Lower lobe of right lung (tissue), 2 donors: ENCODE data around the gene PRKCZ. TPM values are rescaled to one million over a fixed set of nuclear protein-coding genes. Genes with fewer than 3 reads are reported as not detected.

Experiments
- ATAC-seq, 2 donors: fragments of 200-7000 bp; cut with Tn5 transposase; one replicate each; pipeline ENCODE4 v1.9.1; 2020 to 2022; ENCODE audit warnings: mild to moderate bottlenecking in 2 of 2, moderate library complexity in 2 of 2
- DNase-seq: peaks from one replicate; pipeline ENCODE4 v3.0.0-alpha.2; 2020
- H3K27ac ChIP-seq: fragments of 200-600 bp; one replicate; pipeline ENCODE4 v1.8.0; 2022
- H3K27me3 ChIP-seq: fragments of 200-600 bp; one replicate; pipeline ENCODE4 v1.8.0; 2022; ENCODE audit warnings: low read depth
- H3K36me3 ChIP-seq: fragments of 200-600 bp; one replicate; pipeline ENCODE4 v1.8.0; 2022; ENCODE audit warnings: mild to moderate bottlenecking
- H3K4me1 ChIP-seq: fragments of 200-600 bp; one replicate; pipeline ENCODE4 v1.8.0; 2022
- H3K4me3 ChIP-seq: fragments of 200-600 bp; one replicate; pipeline ENCODE4 v1.8.0; 2022; ENCODE audit warnings: mild to moderate bottlenecking
- H3K9me3 ChIP-seq: fragments of 200-600 bp; one replicate; pipeline ENCODE4 v1.8.0; 2022
- intact Hi-C: fragments of 100-400 bp; cut with DNase I; formaldehyde crosslinking; loops from one replicate; pipeline ENCODE4 v1.11.0; 2022
- total RNA-seq: library from RNA; stranded (reverse); fragmentation: NEBNext Ultra II Directional; extraction: Animal tissue kit (Norgen Biotek cat#: 25700); gene quantifications from one replicate; pipeline ENCODE4 v1.2.1, GENCODE V29; 2021
- TF ChIP-seq, protein P1 (sequence below): fragments of 200-600 bp; IDR thresholded peaks from one replicate; pipeline ENCODE4 v1.8.0; 2022; ENCODE audit warnings: antibody characterized with exemption, mild to moderate bottlenecking
- donor health status: DM: no; HTN: yes; CAD: no; lungs with severe emphysema.

PRKCZ gene
- total RNA-seq, 1 donor from 2014 or later = 97.6 TPM

DNA sequence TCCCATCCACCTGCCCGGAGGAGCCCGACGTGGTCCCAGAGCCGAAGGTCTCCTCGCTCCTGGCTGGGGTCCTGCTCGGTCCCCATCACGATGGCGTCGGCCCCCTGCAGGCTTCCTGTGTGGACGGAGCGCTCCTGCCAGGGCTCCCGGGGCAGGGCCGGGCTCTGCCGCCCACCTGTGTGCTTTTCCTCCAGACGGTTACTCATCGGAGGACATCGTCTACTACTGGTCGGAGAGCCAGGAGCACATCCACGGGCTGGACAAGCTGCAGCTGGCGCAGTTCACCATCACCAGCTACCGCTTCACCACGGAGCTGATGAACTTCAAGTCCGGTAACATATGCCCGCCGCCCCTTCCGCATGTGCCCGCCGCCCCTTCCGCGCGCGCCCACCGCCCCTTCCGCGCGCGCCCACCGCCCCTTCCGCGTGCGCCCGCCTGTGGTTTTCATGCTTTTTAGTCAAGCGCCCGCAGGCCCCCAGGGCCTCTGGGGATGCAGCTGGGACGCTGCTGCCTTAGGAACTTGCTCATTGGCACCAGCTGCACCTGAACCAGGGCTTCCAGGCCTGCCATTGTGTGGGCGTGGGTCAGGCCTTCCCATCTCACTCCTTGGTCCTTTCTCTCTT, 22.1 kb upstream of the PRKCZ start:
- DNase-seq = no peak

DNA sequence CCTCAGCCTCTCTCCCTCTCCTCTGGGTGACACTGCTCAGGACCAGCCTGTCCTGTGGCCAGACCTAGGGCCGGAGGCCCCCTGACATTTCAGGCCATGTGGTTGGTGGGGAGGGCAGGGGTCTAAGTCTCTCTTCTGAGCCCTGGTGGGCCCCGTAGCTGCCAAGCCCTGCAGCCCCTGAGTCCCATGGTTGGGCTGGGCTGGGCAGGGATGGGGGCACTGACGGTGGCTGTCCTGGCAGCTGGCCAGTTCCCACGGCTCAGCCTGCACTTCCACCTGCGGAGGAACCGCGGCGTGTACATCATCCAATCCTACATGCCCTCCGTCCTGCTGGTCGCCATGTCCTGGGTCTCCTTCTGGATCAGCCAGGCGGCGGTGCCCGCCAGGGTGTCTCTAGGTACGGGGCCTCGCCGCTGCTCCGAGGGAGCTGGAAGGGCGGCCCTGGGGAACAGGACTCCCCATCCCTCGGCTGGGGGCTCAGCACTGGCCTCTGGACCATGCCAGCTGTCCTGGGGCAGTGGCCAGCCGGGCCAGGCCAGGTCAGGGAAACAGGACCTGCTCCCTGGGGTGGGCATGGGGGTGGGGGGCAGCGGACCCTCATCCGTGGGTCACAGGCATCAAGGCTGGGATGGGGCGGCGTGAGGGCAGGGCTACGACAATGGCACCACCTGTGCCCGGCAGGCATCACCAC, 21.2 kb upstream of the PRKCZ start:
- Histone ChIP-seq H3K36me3 (no peaks in the 10 kb centered on the region), H3K4me3 (no peak overlapping the region), H3K4me1 (peaks cover 15% of the 10 kb centered on the region), H3K27me3 (peaks cover 11% of the 10 kb centered on the region), H3K9me3 (no peaks in the 10 kb centered on the region), H3K27ac (no peak overlapping the region)
- ATAC-seq (no peak), DNase-seq (no peak)
- TF ChIP-seq, protein P1, sequence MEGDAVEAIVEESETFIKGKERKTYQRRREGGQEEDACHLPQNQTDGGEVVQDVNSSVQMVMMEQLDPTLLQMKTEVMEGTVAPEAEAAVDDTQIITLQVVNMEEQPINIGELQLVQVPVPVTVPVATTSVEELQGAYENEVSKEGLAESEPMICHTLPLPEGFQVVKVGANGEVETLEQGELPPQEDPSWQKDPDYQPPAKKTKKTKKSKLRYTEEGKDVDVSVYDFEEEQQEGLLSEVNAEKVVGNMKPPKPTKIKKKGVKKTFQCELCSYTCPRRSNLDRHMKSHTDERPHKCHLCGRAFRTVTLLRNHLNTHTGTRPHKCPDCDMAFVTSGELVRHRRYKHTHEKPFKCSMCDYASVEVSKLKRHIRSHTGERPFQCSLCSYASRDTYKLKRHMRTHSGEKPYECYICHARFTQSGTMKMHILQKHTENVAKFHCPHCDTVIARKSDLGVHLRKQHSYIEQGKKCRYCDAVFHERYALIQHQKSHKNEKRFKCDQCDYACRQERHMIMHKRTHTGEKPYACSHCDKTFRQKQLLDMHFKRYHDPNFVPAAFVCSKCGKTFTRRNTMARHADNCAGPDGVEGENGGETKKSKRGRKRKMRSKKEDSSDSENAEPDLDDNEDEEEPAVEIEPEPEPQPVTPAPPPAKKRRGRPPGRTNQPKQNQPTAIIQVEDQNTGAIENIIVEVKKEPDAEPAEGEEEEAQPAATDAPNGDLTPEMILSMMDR = no peak
- intact Hi-C loops = no loop called here

More for the DNA sequence above, 22.1 kb upstream of the PRKCZ start:
- Histone ChIP-seq H3K4me1 (peaks cover 15% of the 10 kb centered on the region), H3K27me3 (peaks cover 15% of the 10 kb centered on the region), H3K9me3 (no peaks in the 10 kb centered on the region), H3K27ac (no peak overlapping the region), H3K4me3 (no peak overlapping the region), H3K36me3 (no peaks in the 10 kb centered on the region)
- no peak for ATAC-seq
- intact Hi-C loops = no loop called here
- TF ChIP-seq, protein P1 = no peak

DNA sequence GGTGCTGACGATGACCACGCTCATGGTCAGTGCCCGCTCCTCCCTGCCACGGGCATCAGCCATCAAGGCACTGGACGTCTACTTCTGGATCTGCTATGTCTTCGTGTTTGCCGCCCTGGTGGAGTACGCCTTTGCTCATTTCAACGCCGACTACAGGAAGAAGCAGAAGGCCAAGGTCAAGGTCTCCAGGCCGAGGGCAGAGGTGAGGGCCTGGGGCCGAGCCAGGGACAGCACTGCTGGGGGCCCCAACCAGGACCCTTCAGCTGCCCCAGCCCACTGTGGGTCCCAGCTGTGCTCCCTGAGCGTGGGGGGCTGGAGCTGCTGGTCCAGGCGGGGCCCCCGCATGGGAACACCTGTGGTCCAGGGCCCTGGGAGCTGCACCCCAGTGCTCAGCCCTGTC, 20.6 kb upstream of the PRKCZ start:
- ATAC-seq = no peak

DNA sequence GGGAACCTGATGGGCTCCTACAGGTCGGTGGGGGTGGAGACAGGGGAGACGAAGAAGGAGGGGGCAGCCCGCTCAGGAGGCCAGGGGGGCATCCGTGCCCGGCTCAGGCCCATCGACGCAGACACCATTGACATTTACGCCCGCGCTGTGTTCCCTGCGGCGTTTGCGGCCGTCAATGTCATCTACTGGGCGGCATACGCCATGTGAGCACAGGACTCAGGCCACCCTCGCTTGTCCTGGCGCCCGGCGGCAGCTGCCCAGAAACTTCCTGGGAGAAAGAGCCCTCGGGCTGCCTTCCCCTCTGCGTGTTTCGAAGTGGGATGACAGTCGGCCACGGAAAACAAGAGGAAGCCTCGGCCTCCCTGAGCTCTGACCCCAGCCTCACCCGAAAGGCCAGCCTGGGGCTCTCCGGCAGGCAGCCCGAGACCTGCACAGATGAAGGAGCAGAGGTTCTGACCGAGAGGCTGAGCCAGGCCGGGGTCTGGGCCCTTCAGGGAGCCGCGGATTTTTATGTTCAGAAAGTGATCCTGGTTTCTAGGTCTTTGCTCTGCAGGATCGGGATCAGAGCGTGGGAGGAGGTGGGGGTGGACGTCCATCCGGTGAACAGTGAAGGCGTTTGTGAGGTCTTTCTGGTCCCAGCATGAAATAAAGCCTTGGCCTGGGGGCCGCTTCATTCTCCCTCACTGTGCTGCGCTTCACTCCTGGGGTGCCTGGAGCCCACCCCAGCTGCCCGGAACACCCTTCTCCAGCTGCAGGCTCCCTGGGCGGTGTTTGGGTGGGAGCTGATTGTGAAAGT, 19.9 kb upstream of the PRKCZ start:
- TF ChIP-seq, protein P1 = no peak
- DNase-seq (no peak), ATAC-seq (no peak)
- Histone ChIP-seq H3K4me1 (peaks cover 9% of the 10 kb centered on the region), H3K27ac (no peak overlapping the region), H3K4me3 (no peak overlapping the region), H3K27me3 (peaks cover 4% of the 10 kb centered on the region), H3K9me3 (no peaks in the 10 kb centered on the region), H3K36me3 (no peaks in the 10 kb centered on the region)
- intact Hi-C loops = no loop called here

More for the DNA sequence above, 20.6 kb upstream of the PRKCZ start:
- no peak overlapping the region for H3K4me3 ChIP-seq
- H3K9me3 ChIP-seq = no peaks in the 10 kb centered on the region
- intact Hi-C loops = no loop called here
- H3K4me1 ChIP-seq = peaks cover 15% of the 10 kb centered on the region
- H3K27ac ChIP-seq = no peak overlapping the region
- TF ChIP-seq, protein P1 = no peak
- DNase-seq = no peak
- no peaks in the 10 kb centered on the region for H3K36me3 ChIP-seq
- H3K27me3 ChIP-seq = peaks cover 8% of the 10 kb centered on the region

DNA sequence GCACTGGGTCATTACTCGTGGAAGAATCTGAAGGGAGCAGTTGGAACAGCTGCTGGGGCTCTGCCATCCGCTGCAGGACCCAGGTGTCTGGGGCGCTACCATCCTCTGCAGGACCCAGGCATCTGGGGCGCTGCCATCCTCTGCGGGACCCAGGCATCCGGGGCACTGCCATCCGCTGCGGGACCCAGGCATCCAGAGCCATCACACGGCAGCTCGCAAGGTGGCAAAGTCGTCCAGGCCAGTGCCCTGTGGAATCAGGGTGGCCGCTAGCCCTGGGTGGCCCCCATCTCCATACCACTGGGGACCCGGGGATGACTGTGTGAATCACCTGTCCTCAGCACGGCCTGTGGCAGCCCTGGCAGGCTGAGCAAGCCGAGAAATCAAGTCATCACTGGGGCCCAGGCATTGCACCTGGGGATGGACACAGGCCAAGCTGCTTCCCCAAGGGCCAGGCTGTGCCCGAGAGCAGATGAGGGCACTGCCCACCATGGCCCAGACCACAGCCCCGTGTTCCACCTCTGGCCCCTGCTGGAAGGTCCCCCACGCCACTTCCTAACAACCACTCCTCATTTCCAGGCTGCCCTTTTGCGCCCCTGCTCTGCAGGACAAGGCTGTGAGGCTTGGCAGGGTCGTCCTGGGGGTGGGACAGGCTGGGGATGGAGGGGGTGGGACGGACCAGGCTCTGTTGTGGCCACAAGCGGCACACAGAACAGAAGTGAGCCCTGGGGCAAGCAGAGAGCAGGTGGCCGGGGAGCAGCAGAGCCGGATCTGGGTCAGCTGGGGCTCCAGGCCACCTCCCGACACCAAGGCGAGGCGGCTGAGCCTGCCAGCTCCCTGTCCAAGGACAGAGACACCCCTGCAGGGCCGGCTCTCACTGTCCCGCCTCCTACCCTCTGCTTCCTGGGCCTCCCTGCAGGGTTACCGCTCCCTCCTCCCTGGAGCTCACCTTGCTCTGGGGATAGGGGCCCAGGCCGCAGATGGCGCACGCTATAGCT, 18.4 kb upstream of the PRKCZ start:
- Histone ChIP-seq H3K36me3 (no peaks in the 10 kb centered on the region), H3K27ac (no peak overlapping the region), H3K9me3 (no peaks in the 10 kb centered on the region), H3K4me3 (no peak overlapping the region), H3K4me1 (no peaks in the 10 kb centered on the region), H3K27me3 (peaks cover 4% of the 10 kb centered on the region)
- intact Hi-C loops = no loop called here
- TF ChIP-seq, protein P1 = no peak
- DNase-seq (no peak), ATAC-seq (no peak)
